ELF-1 (cell line): ENCODE results near the gene INPP5K.

Experiments used
- DNase-seq: peaks from one replicate; pipeline ENCODE4 v3.0.0-alpha.2; 2016; ENCODE audit warnings: low read depth, low spot score

INPP5K gene

GRCh38 chr17:1506649-1507267 lies 9.7 kb downstream of the INPP5K start:
- no peak for DNase-seq

- DNase-seq, result no peak
These were observed 10.8 kb downstream of the INPP5K start for GRCh38 chr17:1505586-1505985.

- no peak for DNase-seq
These were observed 11.5 kb downstream of the INPP5K start for GRCh38 chr17:1504866-1505265.

GRCh38 chr17:1503699-1504098 lies 12.7 kb downstream of the INPP5K start:
- DNase-seq, result no peak

- no peak for DNase-seq
These were observed 17.5 kb downstream of the INPP5K start for GRCh38 chr17:1498869-1499268.

GRCh38 chr17:1498233-1498632 lies 18.2 kb downstream of the INPP5K start:
- DNase-seq, result no peak

- DNase-seq, result no peak
These were observed 18.6 kb downstream of the INPP5K start for GRCh38 chr17:1497831-1498230.

GRCh38 chr17:1496869-1497268 lies 19.5 kb downstream of the INPP5K start:
- DNase-seq, result no peak

- no peak for DNase-seq
These were observed 21.0 kb downstream of the INPP5K start for GRCh38 chr17:1495265-1495989.

- DNase-seq, result no peak
These were observed 21.6 kb downstream of the INPP5K start for GRCh38 chr17:1494736-1495253.

- no peak for DNase-seq
These were observed 22.2 kb downstream of the INPP5K start for GRCh38 chr17:1494203-1494602.

- DNase-seq, result no peak
These were observed 23.0 kb downstream of the INPP5K start for GRCh38 chr17:1493291-1493980.

GRCh38 chr17:1492249-1493206 lies 23.9 kb downstream of the INPP5K start, which contains the start of gene MYO1C:
Gene MYO1C (minus strand): TSS chr17:1492686. CDS start chr17:1492487, 199 bp downstream.
- peak; percentile 49 for DNase-seq

GRCh38 chr17:1491443-1492248 lies 24.8 kb downstream of the INPP5K start:
- no peak for DNase-seq

- DNase-seq, result peak; percentile 62
These were observed 25.6 kb downstream of the INPP5K start for GRCh38 chr17:1490643-1491442.

- peak; percentile 38 for DNase-seq
These were observed 27.6 kb downstream of the INPP5K start for GRCh38 chr17:1488826-1489270.

- DNase-seq, result peak; percentile 81
These were observed 28.2 kb downstream of the INPP5K start for GRCh38 chr17:1487939-1488825.
